Measurements from ENCODE around the gene LNX2.

The LNX2 gene

DNA sequence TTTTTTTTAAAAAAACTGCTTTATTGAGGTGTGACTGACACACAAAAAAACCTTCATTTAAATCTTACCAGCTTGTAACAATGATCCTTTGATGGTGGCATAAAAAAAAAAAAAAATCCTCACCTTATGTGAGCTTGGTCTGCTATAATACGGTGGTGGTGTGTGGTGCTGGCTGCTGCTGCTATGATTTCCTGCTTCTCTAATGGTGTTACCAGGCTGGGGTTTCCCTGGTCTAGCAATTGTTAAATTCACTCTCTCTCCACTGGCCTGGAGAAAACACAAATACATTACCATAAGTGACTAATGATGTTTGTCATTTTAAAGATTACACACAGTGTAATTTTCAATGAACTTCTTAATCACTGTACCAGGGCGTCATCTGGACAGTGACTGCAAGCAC lies 60.6 kb downstream of the LNX2 start (continued):
- TF ChIP-seq, protein P1, sequence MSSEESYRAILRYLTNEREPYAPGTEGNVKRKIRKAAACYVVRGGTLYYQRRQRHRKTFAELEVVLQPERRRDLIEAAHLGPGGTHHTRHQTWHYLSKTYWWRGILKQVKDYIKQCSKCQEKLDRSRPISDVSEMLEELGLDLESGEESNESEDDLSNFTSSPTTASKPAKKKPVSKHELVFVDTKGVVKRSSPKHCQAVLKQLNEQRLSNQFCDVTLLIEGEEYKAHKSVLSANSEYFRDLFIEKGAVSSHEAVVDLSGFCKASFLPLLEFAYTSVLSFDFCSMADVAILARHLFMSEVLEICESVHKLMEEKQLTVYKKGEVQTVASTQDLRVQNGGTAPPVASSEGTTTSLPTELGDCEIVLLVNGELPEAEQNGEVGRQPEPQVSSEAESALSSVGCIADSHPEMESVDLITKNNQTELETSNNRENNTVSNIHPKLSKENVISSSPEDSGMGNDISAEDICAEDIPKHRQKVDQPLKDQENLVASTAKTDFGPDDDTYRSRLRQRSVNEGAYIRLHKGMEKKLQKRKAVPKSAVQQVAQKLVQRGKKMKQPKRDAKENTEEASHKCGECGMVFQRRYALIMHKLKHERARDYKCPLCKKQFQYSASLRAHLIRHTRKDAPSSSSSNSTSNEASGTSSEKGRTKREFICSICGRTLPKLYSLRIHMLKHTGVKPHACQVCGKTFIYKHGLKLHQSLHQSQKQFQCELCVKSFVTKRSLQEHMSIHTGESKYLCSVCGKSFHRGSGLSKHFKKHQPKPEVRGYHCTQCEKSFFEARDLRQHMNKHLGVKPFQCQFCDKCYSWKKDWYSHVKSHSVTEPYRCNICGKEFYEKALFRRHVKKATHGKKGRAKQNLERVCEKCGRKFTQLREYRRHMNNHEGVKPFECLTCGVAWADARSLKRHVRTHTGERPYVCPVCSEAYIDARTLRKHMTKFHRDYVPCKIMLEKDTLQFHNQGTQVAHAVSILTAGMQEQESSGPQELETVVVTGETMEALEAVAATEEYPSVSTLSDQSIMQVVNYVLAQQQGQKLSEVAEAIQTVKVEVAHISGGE (tag by site-specific recombination; conservative IDR thresholded peaks at IDR 0.05; ENCODE audit: low read depth), result no peak
- TF ChIP-seq, protein P2, sequence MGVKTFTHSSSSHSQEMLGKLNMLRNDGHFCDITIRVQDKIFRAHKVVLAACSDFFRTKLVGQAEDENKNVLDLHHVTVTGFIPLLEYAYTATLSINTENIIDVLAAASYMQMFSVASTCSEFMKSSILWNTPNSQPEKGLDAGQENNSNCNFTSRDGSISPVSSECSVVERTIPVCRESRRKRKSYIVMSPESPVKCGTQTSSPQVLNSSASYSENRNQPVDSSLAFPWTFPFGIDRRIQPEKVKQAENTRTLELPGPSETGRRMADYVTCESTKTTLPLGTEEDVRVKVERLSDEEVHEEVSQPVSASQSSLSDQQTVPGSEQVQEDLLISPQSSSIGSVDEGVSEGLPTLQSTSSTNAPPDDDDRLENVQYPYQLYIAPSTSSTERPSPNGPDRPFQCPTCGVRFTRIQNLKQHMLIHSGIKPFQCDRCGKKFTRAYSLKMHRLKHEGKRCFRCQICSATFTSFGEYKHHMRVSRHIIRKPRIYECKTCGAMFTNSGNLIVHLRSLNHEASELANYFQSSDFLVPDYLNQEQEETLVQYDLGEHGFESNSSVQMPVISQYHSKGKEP (tag by site-specific recombination; IDR thresholded peaks at IDR 0.05), result no peak
- TF ChIP-seq ZBTB17 (tag by site-specific recombination; IDR thresholded peaks at IDR 0.05) (no peak), ZNF184 (tag by site-specific recombination; IDR thresholded peaks at IDR 0.05) (no peak), SCRT2 (tag by site-specific recombination; IDR thresholded peaks at IDR 0.05) (no peak), ZNF114 (tag by site-specific recombination; IDR thresholded peaks at IDR 0.05) (no peak), REPIN1 (tag by site-specific recombination; IDR thresholded peaks at IDR 0.05; ENCODE audit: low read depth) (no peak)

DNA sequence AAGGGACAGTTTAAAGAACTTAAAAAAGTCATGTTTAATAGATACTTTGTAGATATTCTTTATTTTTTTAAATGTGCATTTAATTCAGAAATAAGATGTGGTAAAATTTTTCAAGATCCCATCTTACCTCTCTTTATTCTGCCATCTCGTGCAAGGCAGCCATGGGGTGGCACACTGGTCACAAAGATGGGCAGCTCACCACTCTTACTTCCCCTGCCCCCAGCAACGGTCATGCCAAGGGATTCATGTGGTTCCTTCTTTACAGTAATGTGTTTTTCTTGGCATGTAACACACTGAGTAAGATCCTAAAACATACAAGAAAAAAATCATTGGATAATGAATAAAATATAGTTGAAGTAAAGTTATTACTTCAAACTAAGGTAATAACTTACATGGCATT lies 64.2 kb downstream of the LNX2 start:
- POLR2A ChIA-PET, result no interaction called here
- no peaks in the 10 kb centered on the region for H3K9me3 ChIP-seq (ENCODE audit: control insufficient read depth, insufficient read depth, low read depth, low read length)
- no peak overlapping the region for H3K27ac ChIP-seq (ENCODE audit: extremely low read depth, low read depth, low read length)
- no peak for TF ChIP-seq WT1 (tag by site-specific recombination; IDR thresholded peaks at IDR 0.05)
- TF ChIP-seq, protein P3, sequence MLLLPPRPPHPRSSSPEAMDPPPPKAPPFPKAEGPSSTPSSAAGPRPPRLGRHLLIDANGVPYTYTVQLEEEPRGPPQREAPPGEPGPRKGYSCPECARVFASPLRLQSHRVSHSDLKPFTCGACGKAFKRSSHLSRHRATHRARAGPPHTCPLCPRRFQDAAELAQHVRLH (tag by site-specific recombination; IDR thresholded peaks at IDR 0.05), result no peak
- no peak for TF ChIP-seq ZNF837 (tag by site-specific recombination; IDR thresholded peaks at IDR 0.05)
- TF ChIP-seq, protein P4, sequence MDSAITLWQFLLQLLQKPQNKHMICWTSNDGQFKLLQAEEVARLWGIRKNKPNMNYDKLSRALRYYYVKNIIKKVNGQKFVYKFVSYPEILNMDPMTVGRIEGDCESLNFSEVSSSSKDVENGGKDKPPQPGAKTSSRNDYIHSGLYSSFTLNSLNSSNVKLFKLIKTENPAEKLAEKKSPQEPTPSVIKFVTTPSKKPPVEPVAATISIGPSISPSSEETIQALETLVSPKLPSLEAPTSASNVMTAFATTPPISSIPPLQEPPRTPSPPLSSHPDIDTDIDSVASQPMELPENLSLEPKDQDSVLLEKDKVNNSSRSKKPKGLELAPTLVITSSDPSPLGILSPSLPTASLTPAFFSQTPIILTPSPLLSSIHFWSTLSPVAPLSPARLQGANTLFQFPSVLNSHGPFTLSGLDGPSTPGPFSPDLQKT (IDR thresholded peaks at IDR 0.05; ENCODE audit: borderline replicate concordance, low read depth, low read length), result no peak
- no peak for TF ChIP-seq ZNF623 (tag by site-specific recombination; IDR thresholded peaks at IDR 0.05)
- TF ChIP-seq ZNF549 (tag by site-specific recombination; IDR thresholded peaks at IDR 0.05), result no peak
- no peak for TF ChIP-seq ZFP37 (tag by site-specific recombination; IDR thresholded peaks at IDR 0.05)
- no peak for TF ChIP-seq ZNF274 (IDR thresholded peaks at IDR 0.05; ENCODE audit: low read length)
- TF ChIP-seq ZNF274 (tag by site-specific recombination; IDR thresholded peaks at IDR 0.05; ENCODE audit: borderline replicate concordance), result no peak
- no peak for TF ChIP-seq ZNF24 (tag by site-specific recombination; IDR thresholded peaks at IDR 0.05)
- TF ChIP-seq, protein P5, sequence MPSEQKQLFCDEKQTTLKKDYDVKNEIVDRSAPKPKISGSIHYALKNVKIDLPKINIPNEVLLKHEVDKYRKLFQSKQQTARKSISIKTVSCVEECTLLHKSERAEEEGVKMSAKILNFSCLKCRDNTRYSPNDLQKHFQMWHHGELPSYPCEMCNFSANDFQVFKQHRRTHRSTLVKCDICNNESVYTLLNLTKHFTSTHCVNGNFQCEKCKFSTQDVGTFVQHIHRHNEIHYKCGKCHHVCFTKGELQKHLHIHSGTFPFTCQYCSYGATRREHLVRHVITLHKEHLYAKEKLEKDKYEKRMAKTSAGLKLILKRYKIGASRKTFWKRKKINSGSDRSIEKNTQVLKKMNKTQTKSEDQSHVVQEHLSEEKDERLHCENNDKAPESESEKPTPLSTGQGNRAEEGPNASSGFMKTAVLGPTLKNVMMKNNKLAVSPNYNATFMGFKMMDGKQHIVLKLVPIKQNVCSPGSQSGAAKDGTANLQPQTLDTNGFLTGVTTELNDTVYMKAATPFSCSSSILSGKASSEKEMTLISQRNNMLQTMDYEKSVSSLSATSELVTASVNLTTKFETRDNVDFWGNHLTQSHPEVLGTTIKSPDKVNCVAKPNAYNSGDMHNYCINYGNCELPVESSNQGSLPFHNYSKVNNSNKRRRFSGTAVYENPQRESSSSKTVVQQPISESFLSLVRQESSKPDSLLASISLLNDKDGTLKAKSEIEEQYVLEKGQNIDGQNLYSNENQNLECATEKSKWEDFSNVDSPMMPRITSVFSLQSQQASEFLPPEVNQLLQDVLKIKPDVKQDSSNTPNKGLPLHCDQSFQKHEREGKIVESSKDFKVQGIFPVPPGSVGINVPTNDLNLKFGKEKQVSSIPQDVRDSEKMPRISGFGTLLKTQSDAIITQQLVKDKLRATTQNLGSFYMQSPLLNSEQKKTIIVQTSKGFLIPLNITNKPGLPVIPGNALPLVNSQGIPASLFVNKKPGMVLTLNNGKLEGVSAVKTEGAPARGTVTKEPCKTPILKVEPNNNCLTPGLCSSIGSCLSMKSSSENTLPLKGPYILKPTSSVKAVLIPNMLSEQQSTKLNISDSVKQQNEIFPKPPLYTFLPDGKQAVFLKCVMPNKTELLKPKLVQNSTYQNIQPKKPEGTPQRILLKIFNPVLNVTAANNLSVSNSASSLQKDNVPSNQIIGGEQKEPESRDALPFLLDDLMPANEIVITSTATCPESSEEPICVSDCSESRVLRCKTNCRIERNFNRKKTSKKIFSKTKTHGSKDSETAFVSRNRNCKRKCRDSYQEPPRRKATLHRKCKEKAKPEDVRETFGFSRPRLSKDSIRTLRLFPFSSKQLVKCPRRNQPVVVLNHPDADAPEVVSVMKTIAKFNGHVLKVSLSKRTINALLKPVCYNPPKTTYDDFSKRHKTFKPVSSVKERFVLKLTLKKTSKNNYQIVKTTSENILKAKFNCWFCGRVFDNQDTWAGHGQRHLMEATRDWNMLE (tag by site-specific recombination; conservative IDR thresholded peaks at IDR 0.05; ENCODE audit: low read depth), result no peak
- TF ChIP-seq GLI4 (tag by site-specific recombination; IDR thresholded peaks at IDR 0.05), result no peak
- TF ChIP-seq ZNF654 (tag by site-specific recombination; IDR thresholded peaks at IDR 0.05; ENCODE audit: low read depth), result no peak
- no peaks in the 10 kb centered on the region for H3K4me1 ChIP-seq (ENCODE audit: control insufficient read depth, insufficient read depth, low read length)
- no peak overlapping the region for H3K4me3 ChIP-seq (ENCODE audit: low read depth, low read length)
- CTCF ChIA-PET, result interaction anchor here (1.5 to 2.2 kb wide), 2 partner anchors 23 to 194 kb away, joined by 3 to 7 read pairs; no protein-coding TSS in a partner anchor
- peaks cover 4 to 38% of the 10 kb centered on the region in 2 experiments; a peak in 2 of 3 replicates for H3K36me3 ChIP-seq (ENCODE audit: control insufficient read depth in 2 of 2, insufficient read depth in 1 of 2, low read length in 2 of 2)

Measured in HEK293 (cell line).